K562 treated with DMSO at 1 percent for 48 hours (cell line): ENCODE results near the gene ARHGAP23. TPM values are rescaled to one million over a fixed set of nuclear protein-coding genes. Genes with fewer than 3 reads are reported as not detected.

ENCODE experiments used
- total RNA-seq: library from RNA; unstranded; fragments of 300-600 nt; gene quantifications from 2 replicates; pipeline ENCODE4 v1.2.3, GENCODE V29; 2022; ENCODE audit warnings: low replicate concordance; ENCODE audit errors: extremely low read depth

Gene ARHGAP23
- total RNA-seq, result not detected in 2 replicates

GRCh38 chr17:38428112-38428642, at the start of gene ARHGAP23:
Gene ARHGAP23, plus strand, starts transcription at chr17:38428464. Its CDS starts 22 bp downstream, at chr17:38428486.

Other genes starting within 250 kb of the ARHGAP23 start
- not detected in 2 replicates for gene TBC1D3, start 235.9 kb upstream of the ARHGAP23 start, total RNA-seq
- not detected in 2 replicates for gene MRPL45, start 131.3 kb upstream of the ARHGAP23 start, total RNA-seq
- not detected in 2 replicates for gene GPR179, start 84.5 kb upstream of the ARHGAP23 start, total RNA-seq
- not detected in 2 replicates for gene SOCS7, start 76.6 kb upstream of the ARHGAP23 start, total RNA-seq
- not detected in 2 replicates for gene SRCIN1, start 177.5 kb downstream of the ARHGAP23 start, total RNA-seq
- gene EPOP, start 246.5 kb downstream of the ARHGAP23 start, total RNA-seq, result not detected in 2 replicates